Measurements from ENCODE around the gene UBE2O.

Gene UBE2O

GRCh38 chr17:76414334-76415295 is 38.3 kb downstream of the UBE2O start:
- H3K4me3 Mint-ChIP-seq, result no peak overlapping the region
- intact Hi-C loops (cut with micrococcal nuclease), result no loop called here
- no peaks in the 10 kb centered on the region for H3K9me3 Mint-ChIP-seq
- peaks cover 11% of the 10 kb centered on the region for H3K4me1 Mint-ChIP-seq (ENCODE audit: low read depth)
- no peaks in the 10 kb centered on the region for H3K27me3 Mint-ChIP-seq
- H3K36me3 Mint-ChIP-seq (ENCODE audit: low read depth), result peaks cover 17% of the 10 kb centered on the region
- no peak overlapping the region for H3K27ac Mint-ChIP-seq

- Mint-ChIP-seq H3K36me3 (ENCODE audit: low read depth) (peaks cover 12% of the 10 kb centered on the region), H3K9me3 (no peaks in the 10 kb centered on the region), H3K4me3 (no peak overlapping the region), H3K27ac (no peak overlapping the region), H3K4me1 (ENCODE audit: low read depth) (peaks cover 30% of the 10 kb centered on the region), H3K27me3 (peaks cover 20% of the 10 kb centered on the region)
- intact Hi-C loops (cut with micrococcal nuclease), result no loop called here
These were observed 41.7 kb downstream of the UBE2O start for GRCh38 chr17:76411247-76411646.

GRCh38 chr17:76410328-76410965 is 42.5 kb downstream of the UBE2O start:
- H3K27ac Mint-ChIP-seq, result no peak overlapping the region
- H3K4me3 Mint-ChIP-seq, result no peak overlapping the region
- H3K9me3 Mint-ChIP-seq, result no peaks in the 10 kb centered on the region
- intact Hi-C loops (cut with micrococcal nuclease), result no loop called here
- H3K4me1 Mint-ChIP-seq (ENCODE audit: low read depth), result peaks cover 38% of the 10 kb centered on the region
- peaks cover 12% of the 10 kb centered on the region for H3K36me3 Mint-ChIP-seq (ENCODE audit: low read depth)
- H3K27me3 Mint-ChIP-seq, result peaks cover 24% of the 10 kb centered on the region

- peaks cover 34% of the 10 kb centered on the region for H3K36me3 Mint-ChIP-seq (ENCODE audit: low read depth)
- H3K27me3 Mint-ChIP-seq, result peaks cover 38% of the 10 kb centered on the region
- H3K27ac Mint-ChIP-seq, result no peak overlapping the region
- H3K4me1 Mint-ChIP-seq (ENCODE audit: low read depth), result peaks cover 33% of the 10 kb centered on the region
- intact Hi-C loops (cut with micrococcal nuclease), result no loop called here
- H3K4me3 Mint-ChIP-seq, result no peak overlapping the region
- H3K9me3 Mint-ChIP-seq, result no peaks in the 10 kb centered on the region
These were observed 44.7 kb downstream of the UBE2O start for GRCh38 chr17:76408037-76408849.

- Mint-ChIP-seq H3K27ac (no peak overlapping the region), H3K9me3 (no peaks in the 10 kb centered on the region), H3K4me3 (no peak overlapping the region), H3K36me3 (ENCODE audit: low read depth) (peaks cover 41% of the 10 kb centered on the region), H3K27me3 (peaks cover 38% of the 10 kb centered on the region), H3K4me1 (ENCODE audit: low read depth) (peaks cover 33% of the 10 kb centered on the region)
- intact Hi-C loops (cut with micrococcal nuclease), result no loop called here
These were observed 45.4 kb downstream of the UBE2O start for GRCh38 chr17:76407509-76407908.

- intact Hi-C loops (cut with micrococcal nuclease), result no loop called here
- no peak overlapping the region for H3K4me3 Mint-ChIP-seq
- peaks cover 38% of the 10 kb centered on the region for H3K27me3 Mint-ChIP-seq
These were observed 46.8 kb downstream of the UBE2O start for GRCh38 chr17:76405967-76406647.

GRCh38 chr17:76405607-76405966 is 47.4 kb downstream of the UBE2O start:
- Mint-ChIP-seq H3K27me3 (peaks cover 38% of the 10 kb centered on the region), H3K9me3 (no peaks in the 10 kb centered on the region), H3K36me3 (ENCODE audit: low read depth) (peaks cover 60% of the 10 kb centered on the region), H3K4me1 (ENCODE audit: low read depth) (peaks cover 33% of the 10 kb centered on the region), H3K4me3 (no peak overlapping the region), H3K27ac (no peak overlapping the region)
- intact Hi-C loops (cut with micrococcal nuclease), result no loop called here

More at GRCh38 chr17:76405967-76406647, 46.8 kb downstream of the UBE2O start:
- peak overlapping the region; percentile 44 for H3K27ac Mint-ChIP-seq
- H3K36me3 Mint-ChIP-seq (ENCODE audit: low read depth), result peaks cover 55% of the 10 kb centered on the region
- H3K9me3 Mint-ChIP-seq, result no peaks in the 10 kb centered on the region
- H3K4me1 Mint-ChIP-seq (ENCODE audit: low read depth), result peaks cover 33% of the 10 kb centered on the region

GRCh38 chr17:76404976-76405563 is 47.9 kb downstream of the UBE2O start:
- Mint-ChIP-seq H3K36me3 (ENCODE audit: low read depth) (peaks cover 60% of the 10 kb centered on the region), H3K4me3 (no peak overlapping the region), H3K27me3 (peaks cover 38% of the 10 kb centered on the region), H3K4me1 (ENCODE audit: low read depth) (peaks cover 33% of the 10 kb centered on the region), H3K27ac (no peak overlapping the region), H3K9me3 (no peaks in the 10 kb centered on the region)
- intact Hi-C loops (cut with micrococcal nuclease), result no loop called here

- H3K27ac Mint-ChIP-seq, result no peak overlapping the region
- H3K4me3 Mint-ChIP-seq, result no peak overlapping the region
- H3K27me3 Mint-ChIP-seq, result peaks cover 38% of the 10 kb centered on the region
These were observed 48.7 kb downstream of the UBE2O start for GRCh38 chr17:76404256-76404655.

GRCh38 chr17:76402711-76403110 is 50.2 kb downstream of the UBE2O start:
- H3K27ac Mint-ChIP-seq, result no peak overlapping the region
- intact Hi-C loops (cut with micrococcal nuclease), result no loop called here
- H3K4me1 Mint-ChIP-seq (ENCODE audit: low read depth), result peaks cover 34% of the 10 kb centered on the region
- H3K4me3 Mint-ChIP-seq, result no peak overlapping the region
- peaks cover 27% of the 10 kb centered on the region for H3K27me3 Mint-ChIP-seq
- H3K36me3 Mint-ChIP-seq (ENCODE audit: low read depth), result peaks cover 77% of the 10 kb centered on the region
- no peaks in the 10 kb centered on the region for H3K9me3 Mint-ChIP-seq

More at GRCh38 chr17:76404256-76404655, 48.7 kb downstream of the UBE2O start:
- no peaks in the 10 kb centered on the region for H3K9me3 Mint-ChIP-seq
- peaks cover 33% of the 10 kb centered on the region for H3K4me1 Mint-ChIP-seq (ENCODE audit: low read depth)
- intact Hi-C loops (cut with micrococcal nuclease), result no loop called here
- peaks cover 62% of the 10 kb centered on the region for H3K36me3 Mint-ChIP-seq (ENCODE audit: low read depth)

GRCh38 chr17:76399175-76400172 is 53.5 kb downstream of the UBE2O start:
- no peaks in the 10 kb centered on the region for H3K9me3 Mint-ChIP-seq
- H3K4me3 Mint-ChIP-seq, result no peak overlapping the region
- intact Hi-C loops (cut with micrococcal nuclease), result no loop called here
- H3K27ac Mint-ChIP-seq, result no peak overlapping the region
- peaks cover 11% of the 10 kb centered on the region for H3K4me1 Mint-ChIP-seq (ENCODE audit: low read depth)
- H3K27me3 Mint-ChIP-seq, result peaks cover 6% of the 10 kb centered on the region
- peaks cover 98% of the 10 kb centered on the region for H3K36me3 Mint-ChIP-seq (ENCODE audit: low read depth)

- intact Hi-C loops (cut with micrococcal nuclease), result loop anchor here (1.0 kb wide), 1 partner anchor 94 kb away; no protein-coding TSS in a partner anchor
- Mint-ChIP-seq H3K27ac (no peak overlapping the region), H3K27me3 (no peaks in the 10 kb centered on the region), H3K9me3 (no peaks in the 10 kb centered on the region), H3K4me3 (no peak overlapping the region), H3K36me3 (ENCODE audit: low read depth) (peaks cover 98% of the 10 kb centered on the region), H3K4me1 (ENCODE audit: low read depth) (peaks cover 11% of the 10 kb centered on the region)
These were observed 54.3 kb downstream of the UBE2O start for GRCh38 chr17:76398523-76399174.

Measured in dendritic cell treated with granulocyte-macrophage colony-stimulating factor and Interleukin-4, amounts not matched to agents 40 ng/mL and 50 ng/mL, for 4 days (primary cell).